ENCODE measurements around the gene C19orf81. TPM values are rescaled to one million over a fixed set of nuclear protein-coding genes. Genes with fewer than 3 reads are reported as not detected.
A peak's percentile ranks its signal among the peaks of the same experiment; 100 is the strongest.

Gene C19orf81
- total RNA-seq, 1 donor from 2014 or later = not detected

DNA sequence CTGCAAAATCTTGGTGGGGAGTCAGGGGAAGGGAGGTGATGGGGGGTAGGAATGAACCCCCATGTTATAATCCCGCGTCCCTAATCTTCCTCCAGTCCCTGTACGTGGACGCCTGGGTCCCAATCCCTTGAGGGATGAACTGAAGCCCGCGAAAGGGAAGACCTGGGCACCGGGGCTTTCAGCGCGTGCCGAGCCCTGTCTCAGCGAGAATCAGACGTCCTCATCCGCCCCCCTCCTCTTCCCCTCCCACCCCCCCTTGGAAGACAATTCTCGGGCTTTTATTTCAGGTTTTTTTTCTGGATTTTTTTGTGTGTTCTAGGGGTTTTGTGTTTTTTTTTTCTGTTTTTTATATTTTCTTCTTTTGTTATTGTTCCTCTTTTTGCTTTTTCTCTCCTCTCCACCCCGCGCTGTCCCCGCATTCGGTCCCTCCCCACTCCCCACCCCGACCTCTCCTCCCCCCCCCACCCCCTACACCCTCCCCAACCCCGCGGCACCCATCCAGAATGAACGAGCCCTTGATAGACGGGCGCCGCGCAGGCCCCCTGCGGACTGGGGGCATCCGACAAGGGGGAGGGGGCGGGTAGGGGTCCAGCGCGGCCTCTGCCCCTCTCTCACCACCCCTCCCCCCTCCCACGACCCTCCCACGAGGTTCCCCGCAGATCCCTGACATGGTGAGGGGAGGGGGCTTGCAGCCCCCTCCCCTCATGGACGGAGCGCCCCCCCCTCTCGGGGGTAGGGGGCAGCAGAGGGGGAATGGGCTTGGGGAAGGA is 10.3 kb downstream of the C19orf81 start:
- no peak for TF ChIP-seq EZH2 (IDR thresholded peaks at IDR 0.05; ENCODE audit: insufficient read depth, low read length)
- TF ChIP-seq, protein P1, sequence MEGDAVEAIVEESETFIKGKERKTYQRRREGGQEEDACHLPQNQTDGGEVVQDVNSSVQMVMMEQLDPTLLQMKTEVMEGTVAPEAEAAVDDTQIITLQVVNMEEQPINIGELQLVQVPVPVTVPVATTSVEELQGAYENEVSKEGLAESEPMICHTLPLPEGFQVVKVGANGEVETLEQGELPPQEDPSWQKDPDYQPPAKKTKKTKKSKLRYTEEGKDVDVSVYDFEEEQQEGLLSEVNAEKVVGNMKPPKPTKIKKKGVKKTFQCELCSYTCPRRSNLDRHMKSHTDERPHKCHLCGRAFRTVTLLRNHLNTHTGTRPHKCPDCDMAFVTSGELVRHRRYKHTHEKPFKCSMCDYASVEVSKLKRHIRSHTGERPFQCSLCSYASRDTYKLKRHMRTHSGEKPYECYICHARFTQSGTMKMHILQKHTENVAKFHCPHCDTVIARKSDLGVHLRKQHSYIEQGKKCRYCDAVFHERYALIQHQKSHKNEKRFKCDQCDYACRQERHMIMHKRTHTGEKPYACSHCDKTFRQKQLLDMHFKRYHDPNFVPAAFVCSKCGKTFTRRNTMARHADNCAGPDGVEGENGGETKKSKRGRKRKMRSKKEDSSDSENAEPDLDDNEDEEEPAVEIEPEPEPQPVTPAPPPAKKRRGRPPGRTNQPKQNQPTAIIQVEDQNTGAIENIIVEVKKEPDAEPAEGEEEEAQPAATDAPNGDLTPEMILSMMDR (IDR thresholded peaks at IDR 0.05; ENCODE audit: insufficient read depth, low read depth, low read length) = no peak
- no peak overlapping the region for H3K27ac ChIP-seq (ENCODE audit: low read depth, low read length)
- no peaks in the 10 kb centered on the region for H3K9me3 ChIP-seq (ENCODE audit: insufficient read depth, low read depth, low read length)
- Mint-ChIP-seq H3K27me3 (ENCODE audit: low read depth, unreplicated experiment) (no peaks in the 10 kb centered on the region), H3K4me3 (ENCODE audit: unreplicated experiment) (no peak overlapping the region), H3K9me3 (ENCODE audit: unreplicated experiment) (peaks cover 20% of the 10 kb centered on the region), H3K36me3 (ENCODE audit: low read depth, unreplicated experiment) (no peaks in the 10 kb centered on the region), H3K4me1 (ENCODE audit: low read depth, unreplicated experiment) (no peaks in the 10 kb centered on the region), H3K27ac (ENCODE audit: unreplicated experiment) (no peak overlapping the region)
- no peak overlapping the region for H3K9ac ChIP-seq (ENCODE audit: low read length)
- H3K27me3 ChIP-seq (ENCODE audit: insufficient read depth, low read length) = peaks cover 3% of the 10 kb centered on the region
- H3K4me2 ChIP-seq (ENCODE audit: low read length) = peak overlapping the region; percentile 79
- no peak for DNase-seq (ENCODE audit: low read depth)
- H4K20me1 ChIP-seq (ENCODE audit: insufficient read depth, low read length) = no peaks in the 10 kb centered on the region
- H3K4me1 ChIP-seq (ENCODE audit: insufficient read depth, low read length) = peaks cover 3% of the 10 kb centered on the region
- H2AFZ ChIP-seq (ENCODE audit: low read depth, low read length) = no peak overlapping the region
- H3K79me2 ChIP-seq (ENCODE audit: insufficient read depth, low read length) = no peaks in the 10 kb centered on the region
- H3K4me3 ChIP-seq (ENCODE audit: insufficient read depth, low read depth, low read length) = no peak overlapping the region
- no peaks in the 10 kb centered on the region for H3K36me3 ChIP-seq (ENCODE audit: insufficient read depth, low read length)
- FAIRE-seq = no peak

DNA sequence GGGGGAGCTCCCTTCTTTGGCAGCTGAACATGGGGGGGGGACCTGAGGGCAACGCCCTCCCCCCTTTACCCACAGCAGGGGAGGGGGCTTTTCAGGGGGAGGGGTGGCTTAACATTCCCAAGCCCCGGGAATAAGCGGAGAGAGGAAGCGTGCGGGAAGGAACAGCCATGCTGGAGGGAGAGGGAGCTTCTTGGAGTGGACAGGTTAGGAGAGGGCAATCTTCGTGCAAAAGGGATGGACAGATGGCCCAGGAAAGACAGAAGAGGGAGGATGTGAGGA is 10.8 kb downstream of the C19orf81 start:
- Histone ChIP-seq H3K27me3 (ENCODE audit: insufficient read depth, low read length) (peaks cover 3% of the 10 kb centered on the region), H2AFZ (ENCODE audit: low read depth, low read length) (no peak overlapping the region), H3K27ac (ENCODE audit: low read depth, low read length) (no peak overlapping the region), H3K4me1 (ENCODE audit: insufficient read depth, low read length) (peaks cover 3% of the 10 kb centered on the region), H3K4me2 (ENCODE audit: low read length) (no peak overlapping the region), H3K9me3 (ENCODE audit: insufficient read depth, low read depth, low read length) (no peaks in the 10 kb centered on the region), H3K4me3 (ENCODE audit: insufficient read depth, low read depth, low read length) (no peak overlapping the region), H3K9ac (ENCODE audit: low read length) (no peak overlapping the region), H4K20me1 (ENCODE audit: insufficient read depth, low read length) (no peaks in the 10 kb centered on the region), H3K36me3 (ENCODE audit: insufficient read depth, low read length) (no peaks in the 10 kb centered on the region), H3K79me2 (ENCODE audit: insufficient read depth, low read length) (no peaks in the 10 kb centered on the region)
- Mint-ChIP-seq H3K9me3 (ENCODE audit: unreplicated experiment) (peaks cover 20% of the 10 kb centered on the region), H3K27ac (ENCODE audit: unreplicated experiment) (no peak overlapping the region), H3K4me3 (ENCODE audit: unreplicated experiment) (no peak overlapping the region), H3K4me1 (ENCODE audit: low read depth, unreplicated experiment) (no peaks in the 10 kb centered on the region), H3K27me3 (ENCODE audit: low read depth, unreplicated experiment) (no peaks in the 10 kb centered on the region), H3K36me3 (ENCODE audit: low read depth, unreplicated experiment) (no peaks in the 10 kb centered on the region)
- FAIRE-seq (no peak), DNase-seq (ENCODE audit: low read depth) (no peak)
- no peak for TF ChIP-seq EZH2 (IDR thresholded peaks at IDR 0.05; ENCODE audit: insufficient read depth, low read length)
- TF ChIP-seq, protein P1 (IDR thresholded peaks at IDR 0.05; ENCODE audit: insufficient read depth, low read depth, low read length) = no peak

DNA sequence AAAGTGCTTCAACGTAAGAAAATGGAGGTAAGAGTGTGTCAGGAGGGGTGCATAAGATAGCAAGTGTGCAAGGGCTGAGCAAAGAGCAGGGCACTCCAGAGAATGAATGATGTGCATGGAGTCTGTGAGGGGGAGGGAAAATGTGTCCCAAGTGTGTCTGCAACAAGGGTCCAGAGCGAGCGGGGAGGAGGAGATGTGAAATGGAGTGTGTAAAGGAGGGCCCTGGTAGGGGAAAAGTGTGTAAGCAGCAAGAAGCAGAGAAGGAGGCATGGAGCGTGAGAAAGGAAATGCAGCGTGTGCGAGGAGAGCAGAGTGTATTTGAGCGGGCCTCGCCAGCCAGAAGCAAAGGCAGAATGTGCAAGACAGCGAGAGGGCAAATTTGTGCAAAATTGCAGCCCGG is 11.8 kb downstream of the C19orf81 start:
- Mint-ChIP-seq H3K27me3 (ENCODE audit: low read depth, unreplicated experiment) (no peaks in the 10 kb centered on the region), H3K27ac (ENCODE audit: unreplicated experiment) (no peak overlapping the region), H3K36me3 (ENCODE audit: low read depth, unreplicated experiment) (no peaks in the 10 kb centered on the region), H3K4me1 (ENCODE audit: low read depth, unreplicated experiment) (no peaks in the 10 kb centered on the region), H3K9me3 (ENCODE audit: unreplicated experiment) (peaks cover 20% of the 10 kb centered on the region), H3K4me3 (ENCODE audit: unreplicated experiment) (no peak overlapping the region)
- Histone ChIP-seq H3K4me1 (ENCODE audit: insufficient read depth, low read length) (peaks cover 3% of the 10 kb centered on the region), H3K9ac (ENCODE audit: low read length) (no peak overlapping the region), H3K4me3 (ENCODE audit: insufficient read depth, low read depth, low read length) (no peak overlapping the region), H3K36me3 (ENCODE audit: insufficient read depth, low read length) (no peaks in the 10 kb centered on the region), H3K79me2 (ENCODE audit: insufficient read depth, low read length) (no peaks in the 10 kb centered on the region), H3K27me3 (ENCODE audit: insufficient read depth, low read length) (peaks cover 5% of the 10 kb centered on the region), H4K20me1 (ENCODE audit: insufficient read depth, low read length) (no peaks in the 10 kb centered on the region), H3K4me2 (ENCODE audit: low read length) (no peak overlapping the region), H3K9me3 (ENCODE audit: insufficient read depth, low read depth, low read length) (no peaks in the 10 kb centered on the region), H2AFZ (ENCODE audit: low read depth, low read length) (no peak overlapping the region), H3K27ac (ENCODE audit: low read depth, low read length) (no peak overlapping the region)
- FAIRE-seq (no peak), DNase-seq (ENCODE audit: low read depth) (no peak)
- no peak for TF ChIP-seq EZH2 (IDR thresholded peaks at IDR 0.05; ENCODE audit: insufficient read depth, low read length)
- TF ChIP-seq, protein P1 (IDR thresholded peaks at IDR 0.05; ENCODE audit: insufficient read depth, low read depth, low read length) = no peak
